NCI-H1930 (cell line): ENCODE data around the gene STK25.
"Not testable (repeated sequence)": the region's sequence is repeated elsewhere in the genome, so short reads cannot be mapped to it uniquely, and the experiment has no call there.

ENCODE experiments used
- DNase-seq, 2 experiments: peaks; one replicate each; lab custom pipeline; 2025; lab: John Stamatoyannopoulos, UW

STK25 gene

GRCh38 chr2:241463276-241464135, 44.9 kb downstream of the STK25 start:
- DNase-seq = no peak

DNA sequence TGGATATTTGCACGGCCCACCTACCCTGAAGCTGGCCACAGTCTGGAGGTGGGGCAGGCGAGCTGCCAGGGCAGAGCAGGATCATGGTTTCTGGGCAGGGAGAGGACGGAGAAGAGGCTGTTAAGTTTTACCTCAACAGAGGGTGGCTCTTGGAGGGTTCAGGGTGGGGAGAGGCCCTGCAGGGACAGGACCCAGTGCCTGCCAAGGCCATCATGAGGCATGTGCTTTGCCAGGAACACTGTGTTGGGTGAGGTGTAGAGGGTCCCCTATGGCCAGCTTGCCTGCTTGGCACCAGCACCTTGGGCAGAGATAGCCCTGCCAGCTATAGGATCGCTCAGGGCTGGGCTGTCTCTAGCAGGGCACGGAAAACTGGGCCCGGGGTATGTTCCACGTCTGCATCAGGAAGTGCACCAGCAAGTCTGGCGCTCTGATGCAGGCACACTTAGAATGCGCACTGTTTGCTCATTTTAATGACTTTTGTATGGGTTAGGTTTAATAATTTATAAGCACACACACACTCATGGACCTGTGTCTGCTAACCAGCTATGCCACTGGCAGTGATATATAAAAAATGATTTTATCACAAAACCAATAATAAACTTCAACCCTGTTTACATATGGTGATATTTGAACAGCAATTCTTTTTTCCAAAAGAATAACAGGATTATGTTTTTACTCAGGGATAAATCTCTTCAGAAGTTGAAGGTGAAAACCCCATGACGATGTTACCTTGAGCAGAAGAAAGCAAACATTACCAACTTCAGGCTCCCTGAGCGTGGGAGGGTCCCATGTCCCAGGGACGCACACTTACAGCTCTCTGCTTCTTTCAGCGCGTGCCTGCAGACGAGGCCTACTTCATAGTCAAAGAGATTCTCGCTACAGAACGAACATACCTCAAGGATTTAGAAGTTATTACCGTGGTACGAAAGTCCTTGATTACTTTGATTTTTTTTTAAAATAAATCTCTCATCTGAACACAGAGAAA, 46.4 kb downstream of the STK25 start:
- DNase-seq = no peak

GRCh38 chr2:241460631-241461030, 47.8 kb downstream of the STK25 start:
- no peak for DNase-seq

DNA sequence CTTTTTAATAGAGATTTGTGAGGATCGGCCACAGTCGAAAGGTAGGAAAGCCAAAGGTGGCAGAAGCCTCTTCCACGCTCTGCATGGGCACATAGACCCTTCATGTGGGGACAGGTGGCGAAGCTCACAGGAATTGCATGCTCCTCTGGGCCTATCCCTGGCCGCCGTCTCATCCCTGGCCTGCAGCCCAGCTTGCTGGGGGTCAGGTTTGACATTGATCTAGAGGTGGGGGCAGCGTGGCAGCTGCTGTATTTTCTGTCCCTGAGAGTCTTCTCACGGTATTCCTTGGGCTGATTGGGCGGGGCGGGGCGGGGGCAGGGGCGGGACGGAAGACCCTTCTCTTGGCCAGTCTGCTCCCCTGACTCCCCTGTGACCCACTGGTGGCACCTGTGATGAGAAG, 48.9 kb downstream of the STK25 start:
- no peak for DNase-seq

DNA sequence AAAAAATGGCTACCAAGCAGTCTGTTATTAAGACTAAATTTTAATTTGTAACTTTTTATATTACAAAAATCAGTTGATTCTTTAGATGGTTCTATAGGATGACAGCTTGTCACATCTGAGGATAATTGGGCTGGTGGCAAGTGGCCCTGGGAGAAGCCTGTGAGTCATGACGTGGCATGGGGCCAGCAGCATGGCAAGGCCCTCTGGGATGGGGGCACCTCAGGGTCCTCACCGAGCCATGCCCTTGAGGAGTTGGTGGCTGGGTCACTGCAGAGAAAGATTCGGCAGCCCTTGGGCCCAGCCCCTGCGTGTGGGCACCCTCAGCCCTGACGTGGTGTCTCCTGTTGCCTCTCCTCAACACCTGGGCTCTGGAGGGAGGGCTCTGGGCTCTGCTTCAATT, 49.7 kb downstream of the STK25 start:
- DNase-seq = no peak

DNA sequence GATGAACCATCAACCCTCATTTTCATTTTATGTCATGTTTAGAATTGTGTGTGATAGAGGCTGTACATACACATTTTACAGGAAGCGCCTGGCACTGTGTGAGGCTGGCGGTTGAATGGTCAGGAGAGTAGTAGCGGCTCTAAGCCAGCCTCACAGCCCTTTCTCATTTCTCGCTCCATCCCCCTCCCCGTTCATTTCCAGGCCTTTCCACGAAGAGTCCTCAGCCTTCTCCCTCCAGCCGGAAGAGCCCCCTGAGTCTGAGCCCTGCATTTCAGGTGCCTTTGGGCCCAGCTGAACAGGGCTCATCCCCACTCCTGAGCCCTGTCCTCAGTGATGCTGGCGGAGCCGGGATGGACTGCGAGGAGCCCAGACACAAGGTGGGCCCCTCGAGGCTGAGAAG, 51.8 kb downstream of the STK25 start:
- no peak for DNase-seq

GRCh38 chr2:241454837-241455485, 53.4 kb downstream of the STK25 start:
- DNase-seq = no peak

DNA sequence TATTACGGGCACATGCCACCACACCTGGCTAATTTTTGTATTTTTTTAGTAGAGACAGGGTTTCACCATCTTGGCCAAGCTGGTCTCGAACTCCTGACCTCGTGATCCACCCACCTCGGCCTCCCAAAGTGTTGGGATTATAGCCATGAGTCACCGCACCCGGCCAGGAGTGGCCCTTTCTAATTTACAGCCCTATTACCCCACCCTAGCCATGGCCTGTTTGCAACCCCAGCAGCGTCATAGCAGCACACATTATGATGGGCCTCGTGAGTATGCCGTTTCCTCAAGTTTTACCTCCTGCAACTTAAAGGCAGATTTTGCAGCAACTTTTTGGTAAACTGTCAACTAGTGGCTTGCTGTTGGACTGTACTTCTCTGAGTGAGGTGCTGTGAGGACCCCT, 54.5 kb downstream of the STK25 start:
- DNase-seq = not testable (repeated sequence)

- no peak for DNase-seq
These were observed 56.4 kb downstream of the STK25 start for GRCh38 chr2:241451840-241452506.

DNA sequence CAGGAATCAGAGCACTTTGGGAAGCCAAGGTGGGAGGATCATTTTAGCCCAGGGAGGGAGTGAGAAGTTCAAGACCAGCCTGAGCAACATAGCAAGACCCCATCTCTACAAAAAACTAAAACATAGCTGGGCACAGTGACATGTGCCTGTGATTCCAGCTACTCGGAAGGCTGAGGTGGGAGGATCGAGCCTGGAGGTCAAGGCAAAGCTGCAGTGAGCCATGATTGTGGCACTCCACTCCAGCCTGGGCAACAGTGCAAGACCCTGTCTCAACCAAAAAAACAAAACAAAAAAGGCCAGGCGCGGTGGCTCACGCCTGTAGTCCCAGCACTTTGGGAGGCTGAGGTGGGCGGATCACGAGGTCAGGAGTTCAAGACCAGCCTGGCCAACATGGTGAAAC, 58.3 kb downstream of the STK25 start:
- DNase-seq = not testable (repeated sequence)

DNA sequence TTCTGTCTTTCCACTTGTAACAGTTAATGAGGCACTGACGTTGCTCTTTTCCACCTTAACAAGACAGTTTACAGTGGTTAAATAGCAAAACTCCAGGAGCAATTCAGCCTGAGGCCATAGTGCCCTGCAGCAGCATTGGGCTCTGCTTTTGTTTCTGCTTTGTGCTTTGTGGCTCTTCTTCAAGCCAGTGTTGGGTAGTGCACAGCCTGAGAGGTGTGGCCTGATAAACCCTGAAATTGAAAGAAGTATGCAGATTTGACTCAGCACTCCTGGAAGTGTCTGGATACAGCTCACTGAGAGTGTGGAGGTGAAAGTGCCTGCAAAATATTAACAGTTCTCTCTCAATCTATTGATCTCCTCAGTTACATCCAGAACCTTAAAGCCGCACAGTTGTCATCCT, 63.0 kb downstream of the STK25 start:
- no peak for DNase-seq

DNA sequence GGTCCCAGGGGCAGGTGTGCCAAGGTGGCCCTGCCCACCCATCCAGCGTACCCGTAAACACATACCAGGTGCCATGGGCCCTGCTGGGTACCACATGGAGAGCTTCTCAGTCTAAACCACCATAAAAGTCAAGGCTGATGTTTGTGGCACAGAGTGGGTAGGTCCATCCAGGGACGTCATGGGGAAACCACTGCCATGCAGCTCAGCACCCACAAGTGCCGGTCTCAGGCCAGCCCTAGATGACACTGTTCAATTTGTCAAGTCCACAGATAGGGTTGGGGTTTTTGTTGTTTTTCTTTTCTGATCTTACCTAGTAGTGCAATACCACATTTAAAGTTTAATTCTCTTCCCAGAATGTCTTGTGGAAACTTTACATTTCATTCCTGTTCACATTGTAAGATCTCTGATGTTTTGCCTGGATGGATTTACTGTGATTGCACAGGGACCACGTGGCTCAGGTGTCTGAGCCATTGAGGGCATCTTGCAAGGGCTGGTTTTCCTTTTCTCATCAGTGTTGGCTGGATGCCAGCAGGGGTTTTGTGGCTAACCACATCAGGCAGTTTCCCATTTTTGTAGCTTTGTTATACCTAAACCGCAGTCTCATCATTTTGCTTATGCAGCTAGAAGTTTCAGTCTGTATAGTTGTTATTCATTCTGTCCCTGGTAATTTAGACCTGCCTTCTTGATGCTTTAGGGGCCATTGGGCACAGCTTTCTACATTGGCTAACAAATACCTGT, 64.7 kb downstream of the STK25 start:
- DNase-seq = no peak
